ENCODE data around the gene FSD1. TPM values are rescaled to one million over a fixed set of nuclear protein-coding genes. Genes with fewer than 3 reads are reported as not detected.
A peak's percentile ranks its signal among the peaks of the same experiment; 100 is the strongest.
"Not testable (repeated sequence)": the region's sequence is repeated elsewhere in the genome, so short reads cannot be mapped to it uniquely, and the experiment has no call there.

Gene FSD1
- polyA plus RNA-seq, 4 donors: 1.3 to 3.2 (median 2.0) TPM

DNA sequence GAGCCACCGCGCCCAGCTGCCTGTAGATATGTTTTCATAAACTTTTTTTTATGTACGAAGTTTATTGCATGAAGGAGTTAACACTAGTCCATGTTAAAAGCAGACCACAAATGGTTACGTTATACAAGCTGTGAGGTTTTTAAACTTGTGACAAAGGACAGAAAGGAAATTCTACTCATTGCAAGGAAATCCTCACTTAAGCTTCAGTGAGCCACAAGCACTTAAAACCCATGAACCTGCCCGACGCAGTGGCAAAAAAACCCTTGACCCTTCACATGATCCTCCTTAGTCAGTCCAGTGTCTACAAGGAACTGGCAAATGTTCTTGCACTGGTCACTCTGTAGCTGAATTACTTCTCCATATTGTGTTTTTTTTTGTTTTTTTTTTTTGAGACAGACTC is 43.1 kb downstream of the FSD1 start:
- H3K4me1 ChIP-seq (ENCODE audit: control insufficient read depth in 3 of 3, insufficient read depth in 2 of 3, low read depth in 1 of 3, low read length in 2 of 3): peaks cover 0 to 7% (median 0%) of the 10 kb centered on the region in 3 donors
- FAIRE-seq (no peak), DNase-seq (no peak)
- peaks cover 0 to 47% (median 3%) of the 10 kb centered on the region in 3 donors for H3K36me3 ChIP-seq (ENCODE audit: control insufficient read depth in 3 of 3, insufficient read depth in 2 of 3, low read depth in 1 of 3, low read length in 3 of 3)
- H3K27me3 ChIP-seq (ENCODE audit: control insufficient read depth in 3 of 3, insufficient read depth in 3 of 3, low read length in 3 of 3): no peaks in the 10 kb centered on the region
- H3K9me3 ChIP-seq (ENCODE audit: control insufficient read depth in 2 of 2, insufficient read depth in 1 of 2, low read depth in 1 of 2, low read length in 1 of 2): peaks cover 0 to 5% of the 10 kb centered on the region in 2 donors
- WGBS, 3 donors: 68 to 85% (median 78%) methylated on average over 6 of the region's 6 CpGs
- H3K4me3 ChIP-seq (ENCODE audit: low read depth in 1 of 3, low read length in 3 of 3): no peak overlapping the region
- no peak overlapping the region for H3K27ac ChIP-seq (ENCODE audit: low read depth in 1 of 3, low read length in 2 of 3)

DNA sequence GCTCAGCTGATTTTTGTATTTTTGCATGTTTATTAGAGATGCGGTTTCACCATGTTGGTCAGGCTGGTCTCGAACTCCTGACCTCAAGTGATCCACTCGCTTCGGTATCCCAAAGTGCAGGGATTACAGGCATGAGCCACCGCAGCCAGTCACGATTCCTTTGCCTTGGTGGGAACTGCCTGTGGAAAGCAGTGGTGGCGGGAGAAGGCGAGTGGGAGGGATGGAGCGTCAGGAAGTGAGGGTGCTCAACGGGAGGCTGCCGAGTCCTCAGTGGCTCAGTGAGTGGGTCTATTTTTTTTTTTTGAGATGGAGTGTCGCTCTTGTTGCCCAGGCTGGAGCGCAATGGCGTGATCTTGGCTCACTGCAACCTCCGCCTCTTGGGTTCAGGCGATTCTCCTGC is 44.8 kb downstream of the FSD1 start:
- H3K4me3 ChIP-seq (ENCODE audit: low read depth in 1 of 3, low read length in 3 of 3); FAIRE-seq; H3K27me3 ChIP-seq (ENCODE audit: control insufficient read depth in 3 of 3, insufficient read depth in 3 of 3, low read length in 3 of 3); H3K27ac ChIP-seq (ENCODE audit: low read depth in 1 of 3, low read length in 2 of 3); DNase-seq; H3K4me1 ChIP-seq (ENCODE audit: control insufficient read depth in 3 of 3, insufficient read depth in 2 of 3, low read depth in 1 of 3, low read length in 2 of 3); H3K9me3 ChIP-seq (ENCODE audit: control insufficient read depth in 2 of 2, insufficient read depth in 1 of 2, low read depth in 1 of 2, low read length in 1 of 2): not testable (repeated sequence)
- H3K36me3 ChIP-seq (ENCODE audit: control insufficient read depth in 3 of 3, insufficient read depth in 2 of 3, low read depth in 1 of 3, low read length in 3 of 3): peaks cover 0 to 58% (median 3%) of the 10 kb centered on the region in 3 donors
- 94 to 96% (median 95%) methylated on average over 16 of the region's 16 CpGs for WGBS, 3 donors

DNA sequence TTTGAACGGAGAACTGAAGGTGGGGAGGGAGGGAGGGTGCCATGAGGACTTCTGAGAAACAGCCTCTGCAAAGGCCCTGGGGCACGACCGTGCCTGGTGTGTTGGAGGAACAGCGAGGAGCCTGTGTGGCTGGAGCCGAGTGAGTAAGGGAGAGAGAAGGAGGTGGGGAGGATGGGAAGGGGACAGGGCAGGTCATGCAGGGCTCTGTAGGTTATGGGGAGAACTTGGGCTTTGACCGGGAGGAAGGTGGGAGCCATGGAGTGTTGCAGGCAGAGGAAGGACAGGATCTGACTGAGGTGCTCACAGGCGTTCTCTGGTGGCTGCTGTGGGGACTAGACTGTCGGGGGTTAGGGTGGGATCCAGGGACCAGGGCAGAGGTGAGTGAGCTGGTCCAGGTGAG is 45.7 kb downstream of the FSD1 start:
- Histone ChIP-seq H3K27me3 (ENCODE audit: control insufficient read depth in 3 of 3, insufficient read depth in 3 of 3, low read length in 3 of 3) (no peaks in the 10 kb centered on the region), H3K4me1 (ENCODE audit: control insufficient read depth in 3 of 3, insufficient read depth in 2 of 3, low read depth in 1 of 3, low read length in 2 of 3) (no peaks in the 10 kb centered on the region), H3K36me3 (ENCODE audit: control insufficient read depth in 3 of 3, insufficient read depth in 2 of 3, low read depth in 1 of 3, low read length in 3 of 3) (peaks cover 0 to 67% (median 5%) of the 10 kb centered on the region in 3 donors), H3K27ac (ENCODE audit: low read depth in 1 of 3, low read length in 2 of 3) (no peak overlapping the region), H3K4me3 (ENCODE audit: low read depth in 1 of 3, low read length in 3 of 3) (no peak overlapping the region), H3K9me3 (ENCODE audit: control insufficient read depth in 2 of 2, insufficient read depth in 1 of 2, low read depth in 1 of 2, low read length in 1 of 2) (peaks cover 0 to 5% of the 10 kb centered on the region in 2 donors)
- DNase-seq (no peak), FAIRE-seq (no peak)
- 85 to 96% (median 88%) methylated on average over 7 to 8 of the region's 8 CpGs for WGBS, 3 donors

DNA sequence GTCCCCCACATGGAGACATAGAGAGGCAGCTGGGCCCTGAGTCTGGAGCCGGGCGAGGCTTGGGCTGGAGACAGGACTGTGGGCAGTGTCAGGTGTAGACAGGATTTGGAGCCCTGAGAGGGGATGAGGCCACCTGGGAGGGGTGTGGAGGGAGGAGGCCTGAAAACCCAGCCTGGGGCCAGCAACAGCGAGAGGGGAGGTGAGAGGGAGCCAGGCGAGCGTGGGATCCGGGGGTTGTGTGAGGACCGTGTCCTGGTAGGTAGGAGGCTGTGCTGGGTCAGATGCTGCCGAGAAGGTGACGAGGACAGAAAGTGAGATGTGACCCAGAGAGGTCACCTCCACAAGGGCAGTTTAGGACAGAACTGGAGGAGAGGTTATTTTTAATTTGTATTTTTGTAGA is 46.3 kb downstream of the FSD1 start:
- no peaks in the 10 kb centered on the region for H3K27me3 ChIP-seq (ENCODE audit: control insufficient read depth in 3 of 3, insufficient read depth in 3 of 3, low read length in 3 of 3)
- no peak overlapping the region for H3K4me3 ChIP-seq (ENCODE audit: low read depth in 1 of 3, low read length in 3 of 3)
- H3K36me3 ChIP-seq (ENCODE audit: control insufficient read depth in 3 of 3, insufficient read depth in 2 of 3, low read depth in 1 of 3, low read length in 3 of 3): peaks cover 0 to 64% (median 5%) of the 10 kb centered on the region in 3 donors
- no peak overlapping the region for H3K27ac ChIP-seq (ENCODE audit: low read depth in 1 of 3, low read length in 2 of 3)
- no peaks in the 10 kb centered on the region for H3K4me1 ChIP-seq (ENCODE audit: control insufficient read depth in 3 of 3, insufficient read depth in 2 of 3, low read depth in 1 of 3, low read length in 2 of 3)
- 95 to 96% (median 96%) methylated on average over 9 of the region's 9 CpGs for WGBS, 3 donors
- FAIRE-seq: no peak
- no peak for DNase-seq
- peaks cover 0 to 4% of the 10 kb centered on the region in 2 donors for H3K9me3 ChIP-seq (ENCODE audit: control insufficient read depth in 2 of 2, insufficient read depth in 1 of 2, low read depth in 1 of 2, low read length in 1 of 2)

DNA sequence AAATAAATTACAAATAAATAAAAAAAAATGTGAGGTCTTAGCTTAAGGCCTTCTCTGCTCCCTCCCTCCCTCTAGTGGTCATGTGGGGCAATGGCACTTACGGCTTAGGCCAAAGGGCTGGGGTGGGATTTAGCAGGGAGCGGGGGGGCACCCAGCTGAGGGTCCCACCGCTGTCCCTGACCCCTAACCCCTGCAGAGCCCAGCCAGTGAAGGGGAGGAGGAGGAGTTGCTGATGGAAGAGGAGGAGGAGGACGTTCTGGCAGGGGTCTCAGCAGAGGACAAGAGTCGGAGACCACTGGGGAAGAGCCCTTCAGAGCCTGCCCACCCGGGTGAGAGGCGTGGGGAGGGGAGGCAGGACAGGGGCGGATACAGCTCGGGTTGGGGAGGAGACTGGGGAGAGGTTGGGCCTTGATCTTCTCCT is 48.3 kb downstream of the FSD1 start:
- FAIRE-seq (no peak), DNase-seq (peak; percentile 49 to 60)
- 32 to 38% (median 32%) methylated on average over 8 to 9 of the region's 9 CpGs for WGBS, 3 donors
- no peaks in the 10 kb centered on the region for H3K27me3 ChIP-seq (ENCODE audit: control insufficient read depth in 3 of 3, insufficient read depth in 3 of 3, low read length in 3 of 3)
- no peak overlapping the region for H3K27ac ChIP-seq (ENCODE audit: low read depth in 1 of 3, low read length in 2 of 3)
- H3K36me3 ChIP-seq (ENCODE audit: control insufficient read depth in 3 of 3, insufficient read depth in 2 of 3, low read depth in 1 of 3, low read length in 3 of 3): peaks cover 0 to 67% (median 5%) of the 10 kb centered on the region in 3 donors
- no peaks in the 10 kb centered on the region for H3K9me3 ChIP-seq (ENCODE audit: control insufficient read depth in 2 of 2, insufficient read depth in 1 of 2, low read depth in 1 of 2, low read length in 1 of 2)
- H3K4me3 ChIP-seq (ENCODE audit: low read depth in 1 of 3, low read length in 3 of 3): no peak overlapping the region
- H3K4me1 ChIP-seq (ENCODE audit: control insufficient read depth in 3 of 3, insufficient read depth in 2 of 3, low read depth in 1 of 3, low read length in 2 of 3): no peaks in the 10 kb centered on the region

DNA sequence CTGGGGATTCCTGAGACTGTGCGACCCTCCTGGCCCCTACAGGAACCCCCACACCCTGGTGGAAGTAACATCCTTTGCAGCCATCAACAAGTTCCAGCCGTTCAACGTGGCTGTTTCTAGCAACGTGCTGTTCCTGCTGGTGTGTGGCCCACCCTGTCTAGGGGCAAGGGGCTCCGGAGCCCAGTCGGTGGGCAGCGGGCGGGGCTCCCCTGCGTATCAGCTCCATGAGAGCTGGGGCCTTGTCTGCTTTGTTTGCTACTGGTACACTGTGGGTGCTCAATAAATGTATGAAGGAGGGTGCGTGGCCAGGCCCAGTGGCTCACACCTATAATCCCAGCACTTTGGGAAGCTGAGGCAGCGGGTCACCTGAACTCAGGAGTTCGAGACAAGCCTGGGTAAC is 49.9 kb downstream of the FSD1 start:
- H3K4me3 ChIP-seq (ENCODE audit: low read depth in 1 of 3, low read length in 3 of 3): no peak overlapping the region
- H3K27me3 ChIP-seq (ENCODE audit: control insufficient read depth in 3 of 3, insufficient read depth in 3 of 3, low read length in 3 of 3): no peaks in the 10 kb centered on the region
- H3K9me3 ChIP-seq (ENCODE audit: control insufficient read depth in 2 of 2, insufficient read depth in 1 of 2, low read depth in 1 of 2, low read length in 1 of 2): no peaks in the 10 kb centered on the region
- H3K4me1 ChIP-seq (ENCODE audit: control insufficient read depth in 3 of 3, insufficient read depth in 2 of 3, low read depth in 1 of 3, low read length in 2 of 3): no peaks in the 10 kb centered on the region
- FAIRE-seq (no peak), DNase-seq (no peak)
- 89 to 96% (median 90%) methylated on average over 12 of the region's 12 CpGs for WGBS, 3 donors
- H3K27ac ChIP-seq (ENCODE audit: low read depth in 1 of 3, low read length in 2 of 3): no peak overlapping the region
- peaks cover 0 to 73% (median 5%) of the 10 kb centered on the region in 3 donors for H3K36me3 ChIP-seq (ENCODE audit: control insufficient read depth in 3 of 3, insufficient read depth in 2 of 3, low read depth in 1 of 3, low read length in 3 of 3)

DNA sequence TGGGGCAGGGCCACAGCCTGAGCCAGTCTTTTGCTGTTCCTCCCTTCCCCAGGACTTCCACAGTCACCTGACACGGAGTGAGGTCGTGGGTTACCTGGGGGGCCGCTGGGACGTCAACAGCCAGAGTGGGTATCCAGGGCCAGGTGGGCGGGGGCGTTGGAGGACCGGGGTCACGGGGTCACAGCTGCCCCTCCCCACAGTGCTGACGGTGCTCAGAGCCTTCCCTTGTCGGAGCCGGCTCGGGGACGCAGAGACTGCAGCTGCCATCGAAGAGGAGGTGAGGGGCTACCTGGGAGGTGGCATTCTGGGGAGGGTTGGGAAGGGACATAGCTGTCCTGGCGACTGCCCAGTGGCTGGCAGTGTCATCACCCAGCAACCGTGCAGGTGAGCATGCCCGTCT is 50.5 kb downstream of the FSD1 start:
- FAIRE-seq (no peak), DNase-seq (no peak)
- no peaks in the 10 kb centered on the region for H3K27me3 ChIP-seq (ENCODE audit: control insufficient read depth in 3 of 3, insufficient read depth in 3 of 3, low read length in 3 of 3)
- H3K36me3 ChIP-seq (ENCODE audit: control insufficient read depth in 3 of 3, insufficient read depth in 2 of 3, low read depth in 1 of 3, low read length in 3 of 3): peaks cover 0 to 78% (median 5%) of the 10 kb centered on the region in 3 donors
- no peaks in the 10 kb centered on the region for H3K9me3 ChIP-seq (ENCODE audit: control insufficient read depth in 2 of 2, insufficient read depth in 1 of 2, low read depth in 1 of 2, low read length in 1 of 2)
- H3K4me3 ChIP-seq (ENCODE audit: low read depth in 1 of 3, low read length in 3 of 3): no peak overlapping the region
- 83 to 88% (median 84%) methylated on average over 16 to 17 of the region's 17 CpGs for whole genome bisulfite sequencing, 3 donors
- no peak overlapping the region for H3K27ac ChIP-seq (ENCODE audit: low read depth in 1 of 3, low read length in 2 of 3)
- no peaks in the 10 kb centered on the region for H3K4me1 ChIP-seq (ENCODE audit: control insufficient read depth in 3 of 3, insufficient read depth in 2 of 3, low read depth in 1 of 3, low read length in 2 of 3)

DNA sequence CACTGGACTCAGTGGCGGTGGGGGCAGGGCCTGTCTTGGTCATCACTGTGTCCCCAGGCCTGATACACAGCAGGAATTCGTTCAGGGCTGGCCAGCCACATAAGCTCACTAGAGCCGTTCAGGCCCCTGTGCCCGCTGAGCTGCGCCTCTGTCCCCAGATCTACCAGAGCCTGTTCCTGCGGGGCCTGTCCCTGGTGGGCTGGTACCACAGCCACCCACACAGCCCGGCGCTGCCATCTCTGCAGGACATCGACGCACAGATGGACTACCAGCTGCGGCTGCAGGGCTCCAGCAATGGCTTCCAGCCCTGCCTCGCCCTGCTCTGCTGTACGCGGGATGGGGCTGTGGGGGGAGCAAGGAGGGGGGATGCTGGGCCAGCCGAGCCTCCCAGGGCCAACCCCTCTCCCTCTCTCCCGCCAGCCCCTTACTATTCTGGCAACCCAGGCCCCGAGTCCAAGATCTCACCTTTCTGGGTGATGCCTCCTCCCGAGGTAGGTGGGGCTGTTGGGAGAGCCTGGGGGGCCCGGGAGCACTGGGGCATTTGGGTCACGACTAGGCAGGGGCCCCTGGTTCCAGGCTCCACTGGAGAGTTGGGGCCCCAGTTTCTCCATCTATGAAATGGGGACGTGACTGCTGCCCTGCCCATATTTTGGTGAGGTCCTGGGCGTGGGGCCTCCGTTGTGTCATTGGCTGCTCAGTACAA is 52.8 kb downstream of the FSD1 start:
- Histone ChIP-seq H3K27me3 (ENCODE audit: control insufficient read depth in 3 of 3, insufficient read depth in 3 of 3, low read length in 3 of 3) (no peaks in the 10 kb centered on the region), H3K27ac (ENCODE audit: low read depth in 1 of 3, low read length in 2 of 3) (no peak overlapping the region), H3K4me3 (ENCODE audit: low read depth in 1 of 3, low read length in 3 of 3) (no peak overlapping the region), H3K36me3 (ENCODE audit: control insufficient read depth in 3 of 3, insufficient read depth in 2 of 3, low read depth in 1 of 3, low read length in 3 of 3) (peaks cover 10 to 86% (median 10%) of the 10 kb centered on the region in 3 donors), H3K9me3 (ENCODE audit: control insufficient read depth in 2 of 2, insufficient read depth in 1 of 2, low read depth in 1 of 2, low read length in 1 of 2) (no peaks in the 10 kb centered on the region), H3K4me1 (ENCODE audit: control insufficient read depth in 3 of 3, insufficient read depth in 2 of 3, low read depth in 1 of 3, low read length in 2 of 3) (peaks cover 0 to 8% (median 0%) of the 10 kb centered on the region in 3 donors)
- FAIRE-seq: no peak
- DNase-seq: no peak
- 83 to 91% (median 90%) methylated on average over 20 to 23 of the region's 23 CpGs for WGBS, 3 donors

DNA sequence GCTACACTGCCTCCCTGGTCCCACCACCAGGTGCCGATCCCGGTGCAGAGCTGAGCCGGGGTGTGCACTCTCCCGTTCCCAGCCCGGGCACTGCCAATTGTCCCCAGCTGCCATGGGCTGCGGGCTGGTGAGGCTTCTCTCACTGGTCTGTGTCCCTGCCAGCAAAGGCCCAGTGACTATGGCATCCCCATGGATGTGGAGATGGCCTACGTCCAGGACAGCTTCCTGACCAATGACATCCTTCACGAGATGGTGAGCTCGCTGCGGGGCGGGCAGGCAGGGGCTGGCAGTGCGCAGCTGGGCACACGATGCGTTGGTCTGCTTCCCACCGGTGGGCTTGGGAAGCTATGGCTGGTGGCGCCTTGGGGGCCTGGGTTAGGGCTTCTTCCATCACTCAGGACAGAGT is 53.5 kb downstream of the FSD1 start:
- no peaks in the 10 kb centered on the region for H3K9me3 ChIP-seq (ENCODE audit: control insufficient read depth in 2 of 2, insufficient read depth in 1 of 2, low read depth in 1 of 2, low read length in 1 of 2)
- H3K27ac ChIP-seq (ENCODE audit: low read depth in 1 of 3, low read length in 2 of 3): no peak overlapping the region
- peaks cover 0 to 8% (median 0%) of the 10 kb centered on the region in 3 donors for H3K4me1 ChIP-seq (ENCODE audit: control insufficient read depth in 3 of 3, insufficient read depth in 2 of 3, low read depth in 1 of 3, low read length in 2 of 3)
- DNase-seq: no peak
- 91 to 94% (median 93%) methylated on average over 16 of the region's 16 CpGs for WGBS, 3 donors
- no peak overlapping the region for H3K4me3 ChIP-seq (ENCODE audit: low read depth in 1 of 3, low read length in 3 of 3)
- no peak for FAIRE-seq
- peaks cover 14 to 91% (median 16%) of the 10 kb centered on the region in 3 donors for H3K36me3 ChIP-seq (ENCODE audit: control insufficient read depth in 3 of 3, insufficient read depth in 2 of 3, low read depth in 1 of 3, low read length in 3 of 3)
- no peaks in the 10 kb centered on the region for H3K27me3 ChIP-seq (ENCODE audit: control insufficient read depth in 3 of 3, insufficient read depth in 3 of 3, low read length in 3 of 3)
